Left lung (tissue), 10 donors: ENCODE results near the gene H2BK1. TPM values are rescaled to one million over a fixed set of nuclear protein-coding genes. Genes with fewer than 3 reads are reported as not detected.

Source experiments
- ATAC-seq: fragments of 200-7000 bp; cut with Tn5 transposase; one replicate; pipeline ENCODE4 v1.9.1; 2020; ENCODE audit warnings: moderate library complexity
- DNase-seq, 4 donors: peaks; one replicate each; pipeline ENCODE4 v3.0.0-alpha.2; 2013 to 2020
- H3K27ac ChIP-seq, 2 donors: fragments of 200-600 bp; sonication (generic) in 1 of 2; one replicate each; pipeline versions ENCODE4 v1.5.0 to v1.8.0; 2020 to 2021
- H3K27me3 ChIP-seq, 2 donors: fragments of 200-600 bp; sonication (generic) in 1 of 2; one replicate each; pipeline versions ENCODE4 v1.5.0 to v1.8.0; 2020 to 2021
- H3K36me3 ChIP-seq, 2 donors: fragments of 200-600 bp; sonication (generic) in 1 of 2; one replicate each; pipeline versions ENCODE4 v1.5.0 to v1.8.0; 2020 to 2021
- H3K4me1 ChIP-seq, 2 donors: fragments of 200-600 bp; one replicate each; pipeline ENCODE4 v1.8.0; 2021
- H3K4me3 ChIP-seq, 2 donors: fragments of 200-600 bp; sonication (generic) in 1 of 2; one replicate each; pipeline versions ENCODE4 v1.5.0 to v1.8.0; 2020 to 2021; ENCODE audit warnings: mild to moderate bottlenecking in 1 of 2
- H3K9me3 ChIP-seq, 2 donors: fragments of 200-600 bp; sonication (generic) in 1 of 2; one replicate each; pipeline versions ENCODE4 v1.5.0 to v1.8.0; 2020 to 2021
- intact Hi-C, 2 donors: fragments of 100-400 bp; cut with DNase I; formaldehyde crosslinking; loops; one replicate each; pipeline versions ENCODE4 v1.11.2 to v1.14.2; 2022
- polyA plus RNA-seq, 6 donors: library from polyadenylated mRNA; unstranded; fragments of 120-200 nt; gene quantifications; one replicate each; pipeline ENCODE4 v1.2.1, GENCODE V29; 2013; ENCODE audit not compliant: insufficient read length in 6 of 6
- total RNA-seq, 2 donors: library from RNA; stranded (reverse); fragmentation: NEBNext Ultra II Directional; extraction: Animal tissue kit (Norgen Biotek cat#: 25700); gene quantifications; one replicate each; pipeline ENCODE4 v1.2.1, GENCODE V29; 2021
- TF ChIP-seq, protein P1 (sequence below), 2 donors: fragments of 200-600 bp; sonication (generic) in 1 of 2; IDR thresholded peaks; one replicate each; pipeline versions ENCODE4 v1.5.0 to v1.8.0; 2021; ENCODE audit warnings: antibody characterized with exemption in 2 of 2
- donor health status: DM: no; HTN: yes; CAD: no.
- donor health status: DM: no; HTN: no; CAD: no.

H2BK1 gene
- total and polyA plus RNA-seq, 8 donors, result not detected

DNA sequence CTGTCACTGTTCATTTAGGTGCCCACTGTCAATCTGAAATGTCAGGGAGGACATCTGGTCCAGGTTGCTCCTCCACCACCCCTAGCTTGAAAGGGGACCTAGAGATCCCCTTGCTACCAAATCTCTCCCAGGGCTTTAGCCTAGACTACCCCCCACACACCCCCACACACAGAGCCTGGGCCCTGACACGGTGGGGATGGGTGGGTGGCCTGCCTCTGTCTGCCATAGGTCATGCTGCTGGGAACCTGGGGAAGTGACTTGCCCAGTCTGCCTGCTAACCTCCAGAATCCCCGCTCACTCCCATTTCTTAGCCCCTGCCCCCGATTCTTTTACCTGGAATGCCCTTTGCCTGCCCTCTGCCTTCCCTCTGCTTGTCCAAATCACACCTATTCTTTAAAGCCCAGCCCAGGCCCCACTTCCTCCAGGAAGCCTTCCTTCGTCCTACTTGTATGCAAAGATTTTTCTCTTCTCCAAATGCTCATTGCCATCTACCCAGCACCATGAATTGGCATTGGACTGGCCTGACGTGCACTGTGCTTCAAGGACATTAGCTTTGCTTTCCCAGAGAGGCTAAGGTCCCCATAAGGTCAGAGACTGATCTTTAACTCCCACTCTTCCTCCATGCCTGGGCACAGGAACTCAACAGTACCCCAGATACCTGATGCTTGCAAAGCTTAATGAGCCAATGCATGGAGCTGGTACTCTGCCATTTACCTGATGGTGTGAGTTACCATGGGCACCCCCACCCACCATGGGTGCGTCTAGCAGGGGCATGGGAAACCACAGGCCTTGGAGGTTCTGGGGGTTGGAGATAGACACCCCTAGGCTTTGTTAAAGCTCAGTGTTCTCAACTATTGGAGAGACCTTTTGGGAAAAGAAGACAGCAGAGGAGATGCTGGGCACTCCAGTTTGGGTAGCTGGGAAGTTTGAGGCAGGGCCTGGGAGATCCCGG is 40.2 kb upstream of the H2BK1 start:
- DNase-seq, result peak in 1 of 4 donors; percentile 31
- H3K4me3 ChIP-seq, result peak overlapping the region in 1 of 2 donors; percentile 38
- H3K4me1 ChIP-seq, result peaks cover 15 to 70% of the 10 kb centered on the region in 2 donors
- TF ChIP-seq, protein P1, sequence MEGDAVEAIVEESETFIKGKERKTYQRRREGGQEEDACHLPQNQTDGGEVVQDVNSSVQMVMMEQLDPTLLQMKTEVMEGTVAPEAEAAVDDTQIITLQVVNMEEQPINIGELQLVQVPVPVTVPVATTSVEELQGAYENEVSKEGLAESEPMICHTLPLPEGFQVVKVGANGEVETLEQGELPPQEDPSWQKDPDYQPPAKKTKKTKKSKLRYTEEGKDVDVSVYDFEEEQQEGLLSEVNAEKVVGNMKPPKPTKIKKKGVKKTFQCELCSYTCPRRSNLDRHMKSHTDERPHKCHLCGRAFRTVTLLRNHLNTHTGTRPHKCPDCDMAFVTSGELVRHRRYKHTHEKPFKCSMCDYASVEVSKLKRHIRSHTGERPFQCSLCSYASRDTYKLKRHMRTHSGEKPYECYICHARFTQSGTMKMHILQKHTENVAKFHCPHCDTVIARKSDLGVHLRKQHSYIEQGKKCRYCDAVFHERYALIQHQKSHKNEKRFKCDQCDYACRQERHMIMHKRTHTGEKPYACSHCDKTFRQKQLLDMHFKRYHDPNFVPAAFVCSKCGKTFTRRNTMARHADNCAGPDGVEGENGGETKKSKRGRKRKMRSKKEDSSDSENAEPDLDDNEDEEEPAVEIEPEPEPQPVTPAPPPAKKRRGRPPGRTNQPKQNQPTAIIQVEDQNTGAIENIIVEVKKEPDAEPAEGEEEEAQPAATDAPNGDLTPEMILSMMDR (IDR thresholded peaks at IDR 0.05), result no peak
- H3K9me3 ChIP-seq, result no peaks in the 10 kb centered on the region
- peaks cover 4 to 96% of the 10 kb centered on the region in 2 donors for H3K27me3 ChIP-seq
- peak overlapping the region in 1 of 2 donors; percentile 59 for H3K27ac ChIP-seq
- no peak for ATAC-seq
- intact Hi-C loops, result no loop called here
- H3K36me3 ChIP-seq, result no peaks in the 10 kb centered on the region

- peaks cover 11 to 98% of the 10 kb centered on the region in 2 donors for H3K27me3 ChIP-seq
- TF ChIP-seq, protein P1 (IDR thresholded peaks at IDR 0.05), result no peak
- ATAC-seq, result peak; percentile 49
- intact Hi-C loops, result loop anchor here in 1 of 2 donors (10.0 kb wide), 1 partner anchor 55 kb away; no protein-coding TSS in a partner anchor
- peaks cover 22 to 77% of the 10 kb centered on the region in 2 donors for H3K4me1 ChIP-seq
- H3K4me3 ChIP-seq, result peak overlapping the region; percentile 49 to 64
- H3K36me3 ChIP-seq, result no peaks in the 10 kb centered on the region
- peak in 3 of 4 donors; percentile 59 to 88 (median 72) for DNase-seq
- H3K27ac ChIP-seq, result peak overlapping the region; percentile 80 to 89
- H3K9me3 ChIP-seq, result no peaks in the 10 kb centered on the region
Observed at GRCh38 chr7:151249732-151250072, 39.4 kb upstream of the H2BK1 start.

- H3K27ac ChIP-seq, result peak overlapping the region; percentile 80 to 89
- ATAC-seq (peak; percentile 26), DNase-seq (peak in 3 of 4 donors; percentile 60 to 90 (median 62))
- H3K4me3 ChIP-seq, result peak overlapping the region; percentile 49 to 64
- H3K4me1 ChIP-seq, result peaks cover 24 to 82% of the 10 kb centered on the region in 2 donors
- intact Hi-C loops, result loop anchor here in 1 of 2 donors (10.0 kb wide), 1 partner anchor 56 kb away; no protein-coding TSS in a partner anchor
- H3K36me3 ChIP-seq, result no peaks in the 10 kb centered on the region
- TF ChIP-seq, protein P1 (IDR thresholded peaks at IDR 0.05), result no peak
- H3K27me3 ChIP-seq, result peaks cover 15 to 99% of the 10 kb centered on the region in 2 donors
- H3K9me3 ChIP-seq, result no peaks in the 10 kb centered on the region
Observed at GRCh38 chr7:151249034-151249731, 38.9 kb upstream of the H2BK1 start.

GRCh38 chr7:151248346-151249033 is 38.2 kb upstream of the H2BK1 start, which contains the start of gene SMARCD3:
TSS of gene SMARCD3 (minus strand) at chr7:151248694. CDS start at chr7:151248562, 132 bp downstream.
- peaks cover 24 to 89% of the 10 kb centered on the region in 2 donors for H3K4me1 ChIP-seq
- no peaks in the 10 kb centered on the region for H3K9me3 ChIP-seq
- DNase-seq (peak in 3 of 4 donors; percentile 69 to 88 (median 76)), ATAC-seq (peak; percentile 54)
- peak within 1 kb of the TSS; percentile 49 to 64 for H3K4me3 ChIP-seq
- no peaks in the 10 kb centered on the region for H3K36me3 ChIP-seq
- TF ChIP-seq, protein P1 (IDR thresholded peaks at IDR 0.05), result no peak
- intact Hi-C loops, result loop anchor here in 1 of 2 donors (10.0 kb wide), 1 partner anchor 56 kb away; no protein-coding TSS in a partner anchor
- peaks cover 15 to 95% of the 10 kb centered on the region in 2 donors for H3K27me3 ChIP-seq
- H3K27ac ChIP-seq, result peak within 1 kb of the TSS; percentile 80 to 89
